GM06990 (cell line): ENCODE results near the gene MUC13.

Experiments used
- DNase-seq: peaks from one replicate; pipeline ENCODE4 v3.0.0-alpha.2; 2011; ENCODE audit not compliant: insufficient read length; ENCODE audit errors: extremely low read depth
- H3K27me3 ChIP-seq: replicated peaks from 2 replicates; pipeline ENCODE4 v1.6.0; 2011; ENCODE audit warnings: low read length; ENCODE audit not compliant: control insufficient read depth, insufficient read depth
- H3K36me3 ChIP-seq: 2 replicates; pipeline ENCODE4 v1.5.1; 2011; ENCODE audit warnings: low read length; ENCODE audit not compliant: control insufficient read depth, insufficient read depth
- H3K4me3 ChIP-seq: replicated peaks from 2 replicates; pipeline ENCODE4 v1.5.1; 2011; ENCODE audit warnings: low read depth, mild to moderate bottlenecking, control low read depth, low read length
- TF ChIP-seq, protein P1 (sequence below): IDR thresholded peaks from 2 replicates; pipeline ENCODE4 v1.5.1; 2011; ENCODE audit warnings: low read length, control low read depth, mild to moderate bottlenecking, inconsistent platforms; ENCODE audit not compliant: insufficient read depth, poor library complexity, severe bottlenecking

MUC13 gene

DNA sequence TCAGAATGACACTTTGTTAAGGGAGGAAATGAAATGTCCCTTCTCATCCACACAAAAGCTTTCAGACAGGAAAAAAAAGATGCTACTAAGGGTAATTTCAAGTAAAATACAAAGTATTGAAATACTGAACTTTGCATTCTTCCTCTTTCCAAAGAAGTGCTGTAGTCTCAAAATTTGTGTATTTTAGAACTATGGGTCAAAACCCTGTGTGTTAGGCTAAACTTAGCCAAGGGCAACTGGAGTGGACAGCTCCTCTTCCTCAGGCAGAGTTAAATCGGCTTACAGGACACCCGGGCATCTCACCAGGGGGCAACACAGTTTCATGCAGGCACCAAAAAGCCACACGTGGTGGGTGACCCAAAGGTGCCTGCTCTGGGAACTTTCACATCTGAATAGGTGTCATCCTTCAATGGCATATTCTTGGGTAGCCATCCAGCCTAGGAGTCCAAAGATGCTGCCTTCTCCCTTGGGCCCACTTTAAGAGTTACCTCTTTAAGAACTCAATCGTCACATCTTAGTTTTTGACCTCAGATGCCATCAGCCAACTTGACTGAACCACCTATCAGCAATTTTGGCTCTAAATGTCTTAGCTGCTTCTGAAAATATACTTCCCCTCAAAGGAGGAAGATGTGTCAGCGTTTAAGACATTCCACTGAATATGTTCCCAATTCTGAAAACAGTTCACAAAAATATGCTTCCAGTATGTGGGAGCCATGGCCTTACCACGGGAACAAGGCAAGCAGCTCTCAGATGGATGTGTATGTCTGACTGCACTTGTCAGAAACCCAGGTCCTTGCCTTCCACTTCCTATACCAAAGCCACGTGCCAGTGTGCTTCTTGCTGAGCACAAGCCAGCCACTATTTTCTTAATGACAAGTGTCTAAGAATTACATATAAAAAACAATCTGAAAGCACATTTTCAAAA lies 32.2 kb upstream of the MUC13 start:
- Histone ChIP-seq H3K36me3 (peaks cover 5% of the 10 kb centered on the region), H3K4me3 (no peak overlapping the region), H3K27me3 (no peaks in the 10 kb centered on the region)
- TF ChIP-seq, protein P1, sequence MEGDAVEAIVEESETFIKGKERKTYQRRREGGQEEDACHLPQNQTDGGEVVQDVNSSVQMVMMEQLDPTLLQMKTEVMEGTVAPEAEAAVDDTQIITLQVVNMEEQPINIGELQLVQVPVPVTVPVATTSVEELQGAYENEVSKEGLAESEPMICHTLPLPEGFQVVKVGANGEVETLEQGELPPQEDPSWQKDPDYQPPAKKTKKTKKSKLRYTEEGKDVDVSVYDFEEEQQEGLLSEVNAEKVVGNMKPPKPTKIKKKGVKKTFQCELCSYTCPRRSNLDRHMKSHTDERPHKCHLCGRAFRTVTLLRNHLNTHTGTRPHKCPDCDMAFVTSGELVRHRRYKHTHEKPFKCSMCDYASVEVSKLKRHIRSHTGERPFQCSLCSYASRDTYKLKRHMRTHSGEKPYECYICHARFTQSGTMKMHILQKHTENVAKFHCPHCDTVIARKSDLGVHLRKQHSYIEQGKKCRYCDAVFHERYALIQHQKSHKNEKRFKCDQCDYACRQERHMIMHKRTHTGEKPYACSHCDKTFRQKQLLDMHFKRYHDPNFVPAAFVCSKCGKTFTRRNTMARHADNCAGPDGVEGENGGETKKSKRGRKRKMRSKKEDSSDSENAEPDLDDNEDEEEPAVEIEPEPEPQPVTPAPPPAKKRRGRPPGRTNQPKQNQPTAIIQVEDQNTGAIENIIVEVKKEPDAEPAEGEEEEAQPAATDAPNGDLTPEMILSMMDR = no peak
- no peak for DNase-seq

DNA sequence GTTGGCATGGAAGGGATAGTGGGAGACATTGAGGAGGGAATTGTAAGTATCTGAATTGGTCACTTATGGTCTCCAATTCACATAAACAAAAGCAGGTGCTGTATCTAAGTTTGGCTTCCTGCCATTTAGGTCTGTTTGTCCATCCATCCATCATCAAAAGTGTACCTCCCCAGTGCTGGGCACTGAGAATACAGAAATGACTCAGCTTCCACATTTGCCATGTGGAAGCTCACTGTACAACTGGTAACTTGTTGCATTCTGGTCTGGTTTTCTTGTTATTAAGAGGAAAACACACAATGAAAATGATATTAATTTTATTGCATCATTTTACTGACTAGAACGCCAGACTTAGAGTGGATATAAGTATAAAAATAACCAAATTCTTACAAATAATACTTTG lies 30.9 kb upstream of the MUC13 start:
- peaks cover 4% of the 10 kb centered on the region for H3K36me3 ChIP-seq
- TF ChIP-seq, protein P1 = no peak
- no peaks in the 10 kb centered on the region for H3K27me3 ChIP-seq
- H3K4me3 ChIP-seq = no peak overlapping the region
- DNase-seq = no peak

DNA sequence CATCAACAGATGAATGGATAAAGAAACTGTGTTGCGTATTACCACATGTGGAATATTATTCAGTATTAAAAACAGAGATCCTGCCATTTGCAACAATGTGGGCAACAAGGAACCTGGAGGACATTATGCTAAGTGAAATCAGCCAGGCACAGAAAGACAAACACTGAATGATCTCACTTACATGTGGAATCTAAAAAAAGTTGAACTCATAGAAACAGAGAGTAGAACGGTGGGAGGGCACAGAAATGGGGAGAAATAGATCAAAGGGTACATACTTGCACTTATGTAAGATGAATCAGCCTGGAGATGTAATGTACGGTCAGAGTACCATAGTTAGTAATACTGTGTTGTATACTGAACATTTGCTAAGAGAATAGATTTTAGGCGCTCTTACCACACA lies 29.8 kb upstream of the MUC13 start:
- TF ChIP-seq, protein P1 = no peak
- no peaks in the 10 kb centered on the region for H3K27me3 ChIP-seq
- no peaks in the 10 kb centered on the region; the same call in none of the 2 replicates for H3K36me3 ChIP-seq
- H3K4me3 ChIP-seq = no peak overlapping the region
- DNase-seq = no peak

DNA sequence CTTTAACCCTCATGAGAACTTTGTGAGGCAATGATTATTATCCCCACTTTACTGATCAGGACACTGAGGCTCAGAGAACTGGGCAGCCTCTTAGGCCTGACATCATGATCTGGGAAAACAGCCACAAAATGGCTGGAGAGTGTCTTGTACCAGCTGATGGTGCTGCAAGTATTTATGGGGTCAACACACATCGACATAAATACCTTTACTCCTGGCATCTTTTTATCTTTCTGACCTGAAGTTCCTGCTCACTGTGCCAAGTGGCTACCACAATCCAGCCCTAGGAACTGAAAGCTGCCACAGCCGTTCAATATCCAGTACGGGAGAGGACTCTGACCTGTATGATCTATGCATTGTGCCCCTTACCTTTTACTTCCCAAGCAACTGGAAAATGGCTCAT lies 29.2 kb upstream of the MUC13 start:
- H3K36me3 ChIP-seq = no peaks in the 10 kb centered on the region; the same call in none of the 2 replicates
- no peak for DNase-seq
- no peaks in the 10 kb centered on the region for H3K27me3 ChIP-seq
- TF ChIP-seq, protein P1 = no peak
- H3K4me3 ChIP-seq = no peak overlapping the region

DNA sequence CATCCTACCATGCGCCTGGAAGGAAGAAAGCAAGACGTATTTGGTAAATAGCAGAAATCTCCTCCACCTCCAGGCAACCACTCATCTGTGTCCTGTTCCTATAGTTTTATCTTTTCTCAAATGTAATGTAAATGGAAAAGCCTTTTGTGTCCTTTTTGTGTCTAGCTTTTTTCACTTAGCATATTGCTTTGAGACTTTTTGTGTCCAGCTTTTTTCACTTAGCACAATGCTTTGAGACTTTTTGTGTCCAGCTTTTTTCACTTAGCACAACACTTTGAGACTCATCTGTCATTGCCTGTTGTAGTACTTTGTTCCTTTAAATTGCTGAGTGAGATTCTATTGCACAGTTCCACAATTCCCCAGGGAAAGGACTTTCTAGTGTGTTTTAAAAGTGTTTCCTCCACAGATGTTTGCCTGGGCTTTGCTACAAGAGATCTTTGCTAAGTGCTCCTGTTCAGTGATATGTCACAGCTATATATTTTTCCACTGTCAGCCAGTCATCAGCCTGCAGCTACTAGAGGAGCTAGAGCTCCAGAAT lies 27.9 kb upstream of the MUC13 start:
- TF ChIP-seq, protein P1 = no peak
- no peak for DNase-seq
- H3K36me3 ChIP-seq = no peaks in the 10 kb centered on the region
- no peaks in the 10 kb centered on the region for H3K27me3 ChIP-seq
- no peak overlapping the region for H3K4me3 ChIP-seq
